ENCODE results near the gene SPECC1. TPM values are rescaled to one million over a fixed set of nuclear protein-coding genes. Genes with fewer than 3 reads are reported as not detected.

The SPECC1 gene
- total RNA-seq, 1 donor from 2014 or later, result 93.1 TPM

DNA sequence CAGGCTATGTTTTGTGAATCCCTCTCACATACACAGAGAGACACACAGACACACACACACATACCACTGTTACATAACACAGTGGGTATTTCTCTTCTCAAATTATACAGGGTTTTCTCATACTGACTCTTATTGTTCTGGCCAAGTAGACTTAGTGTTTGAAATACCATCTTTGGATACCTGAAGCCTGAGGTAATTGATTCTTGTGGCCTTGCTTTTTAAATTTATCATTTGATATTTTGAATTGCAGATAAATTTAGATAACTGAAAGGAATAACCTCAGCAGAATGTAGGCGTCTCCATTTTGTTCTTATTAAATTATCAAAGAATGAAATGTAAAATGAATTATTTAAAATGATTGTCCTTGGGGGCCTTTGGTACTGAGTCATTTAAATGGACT is 234.4 kb downstream of the SPECC1 start:
- no peaks in the 10 kb centered on the region for H3K27me3 Mint-ChIP-seq (ENCODE audit: insufficient read depth, low read depth)
- H3K4me3 ChIP-seq, result no peak overlapping the region
- DNase-seq (ENCODE audit: low spot score), result no peak

DNA sequence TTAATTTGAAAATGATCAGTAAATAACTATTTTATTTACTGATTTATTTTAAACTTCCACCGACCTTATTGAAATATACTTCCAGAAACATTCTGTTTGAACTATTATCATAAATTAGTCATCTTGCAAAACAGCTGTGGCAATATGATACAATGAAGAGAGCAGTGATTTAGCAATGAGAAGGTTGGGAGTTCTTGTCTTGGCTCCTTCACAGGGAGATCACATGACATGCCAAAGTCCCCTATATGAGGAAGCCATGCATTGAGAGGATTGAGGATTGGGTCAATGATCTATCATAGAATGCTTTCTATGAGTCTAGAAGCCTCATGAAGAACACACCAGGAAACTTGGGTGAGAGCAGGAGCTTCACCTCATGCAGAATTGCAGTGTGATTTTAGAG is 235.5 kb downstream of the SPECC1 start:
- peaks cover 38% of the 10 kb centered on the region for H3K36me3 Mint-ChIP-seq
- no peak overlapping the region for H3K27ac Mint-ChIP-seq

More for the DNA sequence above, 234.4 kb downstream of the SPECC1 start:
- peaks cover 4% of the 10 kb centered on the region for H3K9me3 Mint-ChIP-seq
- H3K4me2 ChIP-seq, result no peak overlapping the region
- H3K9me3 ChIP-seq (ENCODE audit: low read depth), result no peaks in the 10 kb centered on the region
- peaks cover 3% of the 10 kb centered on the region for H3K36me3 ChIP-seq
- H3K4me3 Mint-ChIP-seq, result no peak overlapping the region
- H3K79me2 ChIP-seq (ENCODE audit: low read depth), result no peaks in the 10 kb centered on the region
- peaks cover 27% of the 10 kb centered on the region for H3K36me3 Mint-ChIP-seq
- H3K27ac Mint-ChIP-seq, result no peak overlapping the region
- H3K27me3 ChIP-seq, result no peaks in the 10 kb centered on the region
- H3K4me1 Mint-ChIP-seq, result peaks cover 9% of the 10 kb centered on the region
- TF ChIP-seq EZH2phosphoT487 (IDR thresholded peaks at IDR 0.05) (no peak), CTCF (IDR thresholded peaks at IDR 0.05) (no peak), EZH2 (IDR thresholded peaks at IDR 0.05) (no peak)
- no peak overlapping the region for H2AFZ ChIP-seq (replicated peaks)
- no peak overlapping the region for H3K9ac ChIP-seq
- no peak overlapping the region for H3K27ac ChIP-seq
- H3K4me1 ChIP-seq, result no peaks in the 10 kb centered on the region
- H4K20me1 ChIP-seq (ENCODE audit: low read depth), result no peaks in the 10 kb centered on the region
- no peaks in the 10 kb centered on the region for H3F3A ChIP-seq (ENCODE audit: low read depth)

DNA sequence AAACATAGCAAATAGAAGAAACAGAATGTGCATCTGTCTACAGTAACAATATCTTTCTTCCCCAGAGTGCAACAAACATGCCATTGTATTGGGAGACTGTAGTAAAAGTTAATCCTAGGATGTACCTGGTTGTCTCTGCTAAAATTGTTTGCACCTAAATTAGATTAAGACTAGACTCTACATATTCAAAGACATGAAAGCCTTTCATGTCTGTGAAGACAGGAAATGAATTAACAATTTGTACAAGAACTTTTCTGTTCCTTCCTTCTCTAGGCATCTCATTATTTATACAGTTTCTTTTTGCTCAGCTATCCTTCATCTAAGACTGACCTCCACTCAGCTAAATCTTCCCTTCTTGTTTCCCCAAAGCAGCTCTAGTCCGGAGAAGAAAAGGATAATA is 237.5 kb downstream of the SPECC1 start:
- peaks cover 42% of the 10 kb centered on the region for H3K36me3 Mint-ChIP-seq

More for the DNA sequence above, 235.5 kb downstream of the SPECC1 start:
- H3K9ac ChIP-seq, result no peak overlapping the region
- H3K27me3 ChIP-seq, result no peaks in the 10 kb centered on the region
- H3K36me3 ChIP-seq, result peaks cover 13% of the 10 kb centered on the region
- H3K4me1 Mint-ChIP-seq, result peaks cover 9% of the 10 kb centered on the region
- TF ChIP-seq EZH2phosphoT487 (IDR thresholded peaks at IDR 0.05), result no peak
- TF ChIP-seq EZH2 (IDR thresholded peaks at IDR 0.05), result no peak
- no peak for TF ChIP-seq CTCF (IDR thresholded peaks at IDR 0.05)
- peaks cover 9% of the 10 kb centered on the region for H3K9me3 Mint-ChIP-seq
- no peak overlapping the region for H3K4me3 ChIP-seq
- H3K9me3 ChIP-seq (ENCODE audit: low read depth), result peaks cover 6% of the 10 kb centered on the region
- no peak overlapping the region for H3K4me2 ChIP-seq
- DNase-seq (ENCODE audit: low spot score), result no peak
- H4K20me1 ChIP-seq (ENCODE audit: low read depth), result no peaks in the 10 kb centered on the region
- no peak overlapping the region for H3K27ac ChIP-seq
- no peaks in the 10 kb centered on the region for H3K4me1 ChIP-seq
- H3K79me2 ChIP-seq (ENCODE audit: low read depth), result no peaks in the 10 kb centered on the region
- H2AFZ ChIP-seq (replicated peaks), result no peak overlapping the region
- H3F3A ChIP-seq (ENCODE audit: low read depth), result no peaks in the 10 kb centered on the region
- H3K27me3 Mint-ChIP-seq (ENCODE audit: insufficient read depth, low read depth), result no peaks in the 10 kb centered on the region
- H3K4me3 Mint-ChIP-seq, result no peak overlapping the region

More for the DNA sequence above, 237.5 kb downstream of the SPECC1 start:
- H3K27ac ChIP-seq, result no peak overlapping the region
- Mint-ChIP-seq H3K4me3 (no peak overlapping the region), H3K27me3 (ENCODE audit: insufficient read depth, low read depth) (no peaks in the 10 kb centered on the region), H3K4me1 (peaks cover 7% of the 10 kb centered on the region), H3K9me3 (peaks cover 12% of the 10 kb centered on the region), H3K27ac (no peak overlapping the region)
- H3K27me3 ChIP-seq, result no peaks in the 10 kb centered on the region
- no peak overlapping the region for H3K4me2 ChIP-seq
- no peaks in the 10 kb centered on the region for H4K20me1 ChIP-seq (ENCODE audit: low read depth)
- no peak overlapping the region for H3K9ac ChIP-seq
- no peaks in the 10 kb centered on the region for H3F3A ChIP-seq (ENCODE audit: low read depth)
- H3K36me3 ChIP-seq, result peaks cover 13% of the 10 kb centered on the region
- H3K4me1 ChIP-seq, result no peaks in the 10 kb centered on the region
- no peaks in the 10 kb centered on the region for H3K79me2 ChIP-seq (ENCODE audit: low read depth)
- peaks cover 6% of the 10 kb centered on the region for H3K9me3 ChIP-seq (ENCODE audit: low read depth)
- H3K4me3 ChIP-seq, result no peak overlapping the region
- no peak overlapping the region for H2AFZ ChIP-seq (replicated peaks)
- no peak for DNase-seq (ENCODE audit: low spot score)
- TF ChIP-seq EZH2 (IDR thresholded peaks at IDR 0.05) (no peak), CTCF (IDR thresholded peaks at IDR 0.05) (no peak), EZH2phosphoT487 (IDR thresholded peaks at IDR 0.05) (no peak)
